GM11168 (cell line): ENCODE results near the gene UBL4B.
"Not testable (repeated sequence)": the region's sequence is repeated elsewhere in the genome, so short reads cannot be mapped to it uniquely, and the experiment has no call there.

Experiments
- in situ Hi-C: fragments of 300-500 bp; cut with MboI; formaldehyde crosslinking; loops from one replicate; pipeline ENCODE4 v1.12.0; 2022; ENCODE audit warnings: low sequenced_read_pairs; ENCODE audit not compliant: unreplicated experiment

UBL4B gene

GRCh38 chr1:110112143-110112542, at the start of gene UBL4B:
TSS of gene UBL4B (plus strand) at chr1:110112443. CDS start at chr1:110112535, 92 bp downstream.
- in situ Hi-C loops = no loop called here

- in situ Hi-C loops = no loop called here
Observed at GRCh38 chr1:110062612-110063011, 49.6 kb upstream of the UBL4B start.

GRCh38 chr1:110063781-110064180, 48.5 kb upstream of the UBL4B start:
- in situ Hi-C loops = no loop called here

GRCh38 chr1:110064576-110065337, 47.5 kb upstream of the UBL4B start:
- in situ Hi-C loops = no loop called here

GRCh38 chr1:110065841-110066240, 46.4 kb upstream of the UBL4B start:
- in situ Hi-C loops = no loop called here

- in situ Hi-C loops = no loop called here
Observed at GRCh38 chr1:110067479-110067892, 44.8 kb upstream of the UBL4B start.

GRCh38 chr1:110067893-110068645, 44.2 kb upstream of the UBL4B start:
- in situ Hi-C loops = no loop called here

GRCh38 chr1:110068646-110069403, 43.4 kb upstream of the UBL4B start:
- in situ Hi-C loops = no loop called here

GRCh38 chr1:110069404-110070281, 42.6 kb upstream of the UBL4B start:
- in situ Hi-C loops = no loop called here

- in situ Hi-C loops = no loop called here
Observed at GRCh38 chr1:110070282-110070669, 42.0 kb upstream of the UBL4B start.

- in situ Hi-C loops = no loop called here
Observed at GRCh38 chr1:110070671-110071242, 41.5 kb upstream of the UBL4B start, which contains the start of gene ALX3. TSS of gene ALX3 (minus strand) at chr1:110070672. CDS start at chr1:110070612, 60 bp downstream.

GRCh38 chr1:110074166-110074565, 38.1 kb upstream of the UBL4B start:
- in situ Hi-C loops = no loop called here

GRCh38 chr1:110076789-110077500, 35.3 kb upstream of the UBL4B start:
- in situ Hi-C loops = no loop called here

GRCh38 chr1:110079995-110080394, 32.2 kb upstream of the UBL4B start:
- in situ Hi-C loops = not testable (repeated sequence)

GRCh38 chr1:110081061-110081460, 31.2 kb upstream of the UBL4B start:
- in situ Hi-C loops = no loop called here

GRCh38 chr1:110082477-110082876, 29.8 kb upstream of the UBL4B start:
- in situ Hi-C loops = no loop called here

GRCh38 chr1:110083061-110083865, 29.0 kb upstream of the UBL4B start:
- in situ Hi-C loops = no loop called here

GRCh38 chr1:110083866-110084226, 28.4 kb upstream of the UBL4B start:
- in situ Hi-C loops = no loop called here
